Measurements from ENCODE around the gene ITGB1. TPM values are rescaled to one million over a fixed set of nuclear protein-coding genes. Genes with fewer than 3 reads are reported as not detected.

Gene ITGB1
- total and polyA plus RNA-seq, 10 of the 15 experiments (the other 5 are each of a cell fraction or from before 2014, with no cell fraction given), result 2.8 to 20.7 (median 10.4) TPM

DNA sequence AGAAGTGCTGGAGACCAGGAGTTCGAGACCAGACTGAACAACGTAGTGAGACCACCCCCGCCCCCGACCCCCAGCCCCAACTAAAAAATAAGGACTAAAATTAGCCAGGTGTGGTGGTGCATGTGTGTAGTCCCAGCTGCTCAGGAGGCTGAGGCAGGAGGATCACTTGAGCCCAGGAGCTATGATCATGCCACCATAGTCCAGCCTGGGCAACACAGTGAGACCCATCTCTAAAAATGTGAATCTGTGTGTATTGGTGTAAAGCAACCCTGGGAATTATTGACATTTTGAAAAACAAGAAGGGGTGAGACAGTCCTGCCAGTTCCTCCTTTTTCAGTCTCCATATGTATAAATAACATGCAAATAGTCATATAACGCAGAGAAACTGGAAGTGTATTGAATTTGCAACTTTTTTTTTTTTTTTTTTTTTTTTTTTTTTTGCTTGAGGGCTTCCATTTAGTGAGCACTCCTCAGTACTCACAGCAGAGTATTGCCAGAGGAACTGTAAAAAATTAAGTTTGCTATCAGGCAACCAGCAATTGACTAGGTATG, 3.4 kb upstream of the ITGB1 start:
- in situ Hi-C loops (cut with MboI), result no loop called here
- no peaks in the 10 kb centered on the region for H3K36me3 ChIP-seq (ENCODE audit: control insufficient read depth in 2 of 2, insufficient read depth in 2 of 2, low read length in 1 of 2)
- CTCF ChIA-PET, result no interaction called here
- H2AFZ ChIP-seq (ENCODE audit: control insufficient read depth, low read depth, low read length), result no peak overlapping the region; the same call in 1 of the 2 replicates
- no TSS peak for BruUV-seq (replicated peaks)
- no peaks in the 10 kb centered on the region for H3K27me3 ChIP-seq (replicated peaks in 1 of 2; ENCODE audit: control insufficient read depth in 2 of 2, insufficient read depth in 2 of 2, low read length in 1 of 2)
- TF ChIP-seq NFIC (IDR thresholded peaks at IDR 0.05; ENCODE audit: low read depth, low read length), result peak; percentile 45
- no peak for TF ChIP-seq RAD21 (IDR thresholded peaks at IDR 0.05; ENCODE audit: insufficient read depth, low read depth, low read length)
- TF ChIP-seq, protein P1, sequence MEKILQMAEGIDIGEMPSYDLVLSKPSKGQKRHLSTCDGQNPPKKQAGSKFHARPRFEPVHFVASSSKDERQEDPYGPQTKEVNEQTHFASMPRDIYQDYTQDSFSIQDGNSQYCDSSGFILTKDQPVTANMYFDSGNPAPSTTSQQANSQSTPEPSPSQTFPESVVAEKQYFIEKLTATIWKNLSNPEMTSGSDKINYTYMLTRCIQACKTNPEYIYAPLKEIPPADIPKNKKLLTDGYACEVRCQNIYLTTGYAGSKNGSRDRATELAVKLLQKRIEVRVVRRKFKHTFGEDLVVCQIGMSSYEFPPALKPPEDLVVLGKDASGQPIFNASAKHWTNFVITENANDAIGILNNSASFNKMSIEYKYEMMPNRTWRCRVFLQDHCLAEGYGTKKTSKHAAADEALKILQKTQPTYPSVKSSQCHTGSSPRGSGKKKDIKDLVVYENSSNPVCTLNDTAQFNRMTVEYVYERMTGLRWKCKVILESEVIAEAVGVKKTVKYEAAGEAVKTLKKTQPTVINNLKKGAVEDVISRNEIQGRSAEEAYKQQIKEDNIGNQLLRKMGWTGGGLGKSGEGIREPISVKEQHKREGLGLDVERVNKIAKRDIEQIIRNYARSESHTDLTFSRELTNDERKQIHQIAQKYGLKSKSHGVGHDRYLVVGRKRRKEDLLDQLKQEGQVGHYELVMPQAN (conservative IDR thresholded peaks at IDR 0.05), result no peak
- TF ChIP-seq, protein P2, sequence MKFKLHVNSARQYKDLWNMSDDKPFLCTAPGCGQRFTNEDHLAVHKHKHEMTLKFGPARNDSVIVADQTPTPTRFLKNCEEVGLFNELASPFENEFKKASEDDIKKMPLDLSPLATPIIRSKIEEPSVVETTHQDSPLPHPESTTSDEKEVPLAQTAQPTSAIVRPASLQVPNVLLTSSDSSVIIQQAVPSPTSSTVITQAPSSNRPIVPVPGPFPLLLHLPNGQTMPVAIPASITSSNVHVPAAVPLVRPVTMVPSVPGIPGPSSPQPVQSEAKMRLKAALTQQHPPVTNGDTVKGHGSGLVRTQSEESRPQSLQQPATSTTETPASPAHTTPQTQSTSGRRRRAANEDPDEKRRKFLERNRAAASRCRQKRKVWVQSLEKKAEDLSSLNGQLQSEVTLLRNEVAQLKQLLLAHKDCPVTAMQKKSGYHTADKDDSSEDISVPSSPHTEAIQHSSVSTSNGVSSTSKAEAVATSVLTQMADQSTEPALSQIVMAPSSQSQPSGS (IDR thresholded peaks at IDR 0.05; ENCODE audit: low read length), result 0 out of 2 replicates have a peak, but pooled peaks have one; percentile 9
- no peak for TF ChIP-seq ZNF274 (IDR thresholded peaks at IDR 0.05; ENCODE audit: insufficient read depth, insufficient read length)
- TF ChIP-seq ZNF384 (IDR thresholded peaks at IDR 0.05; ENCODE audit: borderline replicate concordance, low read depth, low read length), result peak; percentile 84
- TF ChIP-seq MEF2A (IDR thresholded peaks at IDR 0.05; ENCODE audit: insufficient read depth, low read depth, low read length), result peak; percentile 69; the same call in 1 of the 2 replicates
- TF ChIP-seq, protein P3, sequence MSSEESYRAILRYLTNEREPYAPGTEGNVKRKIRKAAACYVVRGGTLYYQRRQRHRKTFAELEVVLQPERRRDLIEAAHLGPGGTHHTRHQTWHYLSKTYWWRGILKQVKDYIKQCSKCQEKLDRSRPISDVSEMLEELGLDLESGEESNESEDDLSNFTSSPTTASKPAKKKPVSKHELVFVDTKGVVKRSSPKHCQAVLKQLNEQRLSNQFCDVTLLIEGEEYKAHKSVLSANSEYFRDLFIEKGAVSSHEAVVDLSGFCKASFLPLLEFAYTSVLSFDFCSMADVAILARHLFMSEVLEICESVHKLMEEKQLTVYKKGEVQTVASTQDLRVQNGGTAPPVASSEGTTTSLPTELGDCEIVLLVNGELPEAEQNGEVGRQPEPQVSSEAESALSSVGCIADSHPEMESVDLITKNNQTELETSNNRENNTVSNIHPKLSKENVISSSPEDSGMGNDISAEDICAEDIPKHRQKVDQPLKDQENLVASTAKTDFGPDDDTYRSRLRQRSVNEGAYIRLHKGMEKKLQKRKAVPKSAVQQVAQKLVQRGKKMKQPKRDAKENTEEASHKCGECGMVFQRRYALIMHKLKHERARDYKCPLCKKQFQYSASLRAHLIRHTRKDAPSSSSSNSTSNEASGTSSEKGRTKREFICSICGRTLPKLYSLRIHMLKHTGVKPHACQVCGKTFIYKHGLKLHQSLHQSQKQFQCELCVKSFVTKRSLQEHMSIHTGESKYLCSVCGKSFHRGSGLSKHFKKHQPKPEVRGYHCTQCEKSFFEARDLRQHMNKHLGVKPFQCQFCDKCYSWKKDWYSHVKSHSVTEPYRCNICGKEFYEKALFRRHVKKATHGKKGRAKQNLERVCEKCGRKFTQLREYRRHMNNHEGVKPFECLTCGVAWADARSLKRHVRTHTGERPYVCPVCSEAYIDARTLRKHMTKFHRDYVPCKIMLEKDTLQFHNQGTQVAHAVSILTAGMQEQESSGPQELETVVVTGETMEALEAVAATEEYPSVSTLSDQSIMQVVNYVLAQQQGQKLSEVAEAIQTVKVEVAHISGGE (CRISPR knock-in tag; IDR thresholded peaks at IDR 0.05), result no peak
- TF ChIP-seq, protein P4, sequence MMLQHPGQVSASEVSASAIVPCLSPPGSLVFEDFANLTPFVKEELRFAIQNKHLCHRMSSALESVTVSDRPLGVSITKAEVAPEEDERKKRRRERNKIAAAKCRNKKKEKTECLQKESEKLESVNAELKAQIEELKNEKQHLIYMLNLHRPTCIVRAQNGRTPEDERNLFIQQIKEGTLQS (IDR thresholded peaks at IDR 0.05; ENCODE audit: borderline replicate concordance, extremely low read depth, low read depth, low read length), result no peak
- no peak for TF ChIP-seq HDGF (IDR thresholded peaks at IDR 0.05)
- TF ChIP-seq SPI1 (IDR thresholded peaks at IDR 0.05; ENCODE audit: borderline replicate concordance, insufficient read depth, low read depth, low read length), result peak; percentile 66
- TF ChIP-seq MYC (IDR thresholded peaks at IDR 0.05; ENCODE audit: insufficient read depth, insufficient read length, insufficient replicate concordance, low read length, severe bottlenecking), result no peak
- TF ChIP-seq POLR2AphosphoS5 (IDR thresholded peaks at IDR 0.05; ENCODE audit: low read length), result no peak
- peak overlapping the region; percentile 62 for H3K4me2 ChIP-seq (ENCODE audit: control insufficient read depth, insufficient read depth)
- no peaks in the 10 kb centered on the region for H4K20me1 ChIP-seq (ENCODE audit: control insufficient read depth, insufficient read depth)
- DNase-seq (ENCODE audit: low read depth, low spot score) (no peak), FAIRE-seq (no peak), ATAC-seq (no peak)
- no peak overlapping the region for H3K9ac ChIP-seq (ENCODE audit: control insufficient read depth, insufficient read depth, low read length)
- no peaks in the 10 kb centered on the region for H3K9me3 ChIP-seq (replicated peaks; ENCODE audit: control insufficient read depth, insufficient read depth, low read length)
- POLR2A ChIA-PET, result no interaction called here
- intact Hi-C loops (cut with micrococcal nuclease; ENCODE audit: unreplicated experiment), result no loop called here
- H3K79me2 ChIP-seq (ENCODE audit: control insufficient read depth, insufficient read depth, low read length), result peaks cover 12% of the 10 kb centered on the region
- H3K4me3 ChIP-seq, result no peak overlapping the region
- RAD21 ChIA-PET (ENCODE audit: unreplicated experiment), result no interaction called here
- no peak overlapping the region; the same call in none of the 2 replicates for H3K27ac ChIP-seq (ENCODE audit: control insufficient read depth, insufficient read depth)
- SMC1A ChIA-PET (ENCODE audit: uncharacterized antibody, unreplicated experiment), result no interaction called here
- peaks cover 18% of the 10 kb centered on the region for H3K4me1 ChIP-seq (ENCODE audit: control insufficient read depth, insufficient read depth, low read length)
- 54% methylated on average over 5 of the region's 5 CpGs for WGBS (ENCODE audit: insufficient coverage, insufficient replicate concordance, low lambda C conversion rate, missing lambda C conversion rate)
